HepG2 (cell line): ENCODE data around the gene ERCC6. TPM values are rescaled to one million over a fixed set of nuclear protein-coding genes. Genes with fewer than 3 reads are reported as not detected.

ENCODE experiments used
- ATAC-seq: fragments of 200-7000 bp; cut with Tn5 transposase; 3 replicates; pipeline ENCODE4 v1.9.1; 2020; ENCODE audit warnings: mild to moderate bottlenecking, moderate library complexity
- BruUV-seq: library from RNA; stranded (reverse); fragments of 400-500 nt; replicated peaks from 2 replicates; lab custom pipeline; 2021; lab: Mats Ljungman, UMichigan
- CTCF ChIA-PET: fragments of 300-600 bp; formaldehyde crosslinking; extraction: SDS; loops from one replicate; lab custom pipeline; 2021; ENCODE audit warnings: low total read pairs, inconsistent platforms, low intra/inter-chr PET ratio; lab: Yijun Ruan, JAX
- POLR2A ChIA-PET: fragments of 350-600 bp; sonication (Branson Sonifier 250); formaldehyde crosslinking; loops from one replicate; lab custom pipeline; 2020; ENCODE audit warnings: antibody characterized with exemption, inconsistent platforms; lab: Yijun Ruan, JAX
- DNase-seq: peaks from one replicate; pipeline ENCODE4 v3.0.0-alpha.2; 2015; ENCODE audit warnings: low spot score
- FAIRE-seq: peaks from 3 replicates; lab custom pipeline; 2011; peaks lifted over from hg19 to GRCh38; lab: Jason Lieb, UNC
- H2AFZ ChIP-seq: one replicate; pipeline ENCODE4 v1.6.1; 2011; ENCODE audit warnings: low read length, inconsistent platforms
- H3K27ac ChIP-seq: fragments of 300-600 bp; 3 replicates; pipeline ENCODE4 v1.8.0; 2011; ENCODE audit warnings: mixed run types, mild to moderate bottlenecking, mixed read lengths, low read length, inconsistent platforms; ENCODE audit not compliant: insufficient read depth; ENCODE audit errors: extremely low read length
- H3K27me3 ChIP-seq, 2 experiments: fragments of 200-600 bp in 1 of 2; 2 replicates in 1 of 2; 3 replicates in 1 of 2; pipeline versions ENCODE4 v1.6.0 to v1.8.0; 2011; ENCODE audit warnings: low read length in 2 of 2, mild to moderate bottlenecking in 2 of 2, moderate library complexity in 2 of 2, inconsistent platforms in 1 of 2; ENCODE audit not compliant: insufficient read depth in 2 of 2, control insufficient read depth in 1 of 2
- H3K36me3 ChIP-seq, 2 experiments: fragments of 200-600 bp in 1 of 2; replicated peaks in 1 of 2; 2 replicates in 1 of 2; 3 replicates in 1 of 2; pipeline versions ENCODE4 v1.5.1 to v1.8.0; 2011; ENCODE audit warnings: low read length in 2 of 2, inconsistent platforms in 1 of 2; ENCODE audit not compliant: insufficient read depth in 2 of 2, control insufficient read depth in 1 of 2
- H3K4me1 ChIP-seq: 2 replicates; pipeline ENCODE4 v1.5.1; 2012; ENCODE audit warnings: low read length, inconsistent platforms; ENCODE audit not compliant: insufficient read depth
- H3K4me2 ChIP-seq: 2 replicates; pipeline ENCODE4 v1.6.0; 2011; ENCODE audit warnings: low read depth, low read length, inconsistent platforms
- H3K4me3 ChIP-seq, 3 experiments: fragments of 200-600 bp in 1 of 3; sonication (generic), shearing (Covaris generic) in 1 of 3; replicated peaks in 1 of 3; 2 replicates each; pipeline ENCODE4 v1.5.1; 2011 to 2016; ENCODE audit warnings: low read length in 3 of 3, inconsistent platforms in 2 of 3, low read depth in 2 of 3, mild to moderate bottlenecking in 2 of 3, control low read depth in 1 of 3, mixed read lengths in 1 of 3; ENCODE audit not compliant: insufficient read depth in 1 of 3
- H3K79me2 ChIP-seq: one replicate; pipeline ENCODE4 v1.6.1; 2011; ENCODE audit warnings: low read length, inconsistent platforms; ENCODE audit not compliant: insufficient read depth
- H3K9ac ChIP-seq: 2 replicates; pipeline ENCODE4 v1.6.0; 2011; ENCODE audit warnings: mild to moderate bottlenecking, low read depth, low read length, inconsistent platforms; ENCODE audit not compliant: insufficient read depth
- H3K9me3 ChIP-seq: 2 replicates; pipeline ENCODE4 v1.5.1; 2012; ENCODE audit warnings: mild to moderate bottlenecking, low read length
- H4K20me1 ChIP-seq: 2 replicates; pipeline ENCODE4 v1.6.0; 2011; ENCODE audit warnings: inconsistent platforms, mild to moderate bottlenecking, low read length, moderate library complexity; ENCODE audit not compliant: insufficient read depth
- AKAP8 ChIP-seq: sonication (generic); formaldehyde crosslinking; IDR thresholded peaks from 2 replicates; pipeline ENCODE4 v1.5.1; 2020; ENCODE audit warnings: mild to moderate bottlenecking, missing genetic modification reagents
- CBX5 ChIP-seq: sonication (generic); formaldehyde crosslinking; IDR thresholded peaks from 2 replicates; pipeline ENCODE4 v1.4.0; 2020; ENCODE audit warnings: missing genetic modification reagents, borderline replicate concordance
- ELF4 ChIP-seq: sonication (generic); formaldehyde crosslinking; IDR thresholded peaks from 2 replicates; pipeline ENCODE4 v1.5.0; 2020; ENCODE audit warnings: missing genetic modification reagents, mild to moderate bottlenecking, moderate library complexity, borderline replicate concordance
- FLYWCH1 ChIP-seq: sonication (generic); formaldehyde crosslinking; IDR thresholded peaks from 2 replicates; pipeline ENCODE4 v1.8.1; 2023; ENCODE audit warnings: mild to moderate bottlenecking, missing genetic modification reagents
- KLF6 ChIP-seq: IDR thresholded peaks from 2 replicates; pipeline ENCODE4 v1.8.0; 2016; ENCODE audit warnings: missing biosample characterization, missing genetic modification reagents
- NFKBIZ ChIP-seq: IDR thresholded peaks from 2 replicates; pipeline ENCODE4 v1.6.1; 2018; ENCODE audit warnings: missing genetic modification reagents, missing compliant biosample characterization
- NR2F2 ChIP-seq: IDR thresholded peaks from 2 replicates; pipeline ENCODE4 v1.6.1; 2012; ENCODE audit warnings: low read depth, inconsistent platforms, borderline replicate concordance
- SETDB1 ChIP-seq: sonication (generic); formaldehyde crosslinking; IDR thresholded peaks from 2 replicates; pipeline ENCODE4 v1.5.1; 2020; ENCODE audit warnings: missing genetic modification reagents, mild to moderate bottlenecking, borderline replicate concordance
- SNAPC4 ChIP-seq: sonication (generic); formaldehyde crosslinking; IDR thresholded peaks from 2 replicates; pipeline ENCODE4 v1.4.0; 2020; ENCODE audit warnings: mild to moderate bottlenecking, missing genetic modification reagents
- STAT5B ChIP-seq: sonication (generic); formaldehyde crosslinking; IDR thresholded peaks from 2 replicates; pipeline ENCODE4 v1.4.0; 2020; ENCODE audit warnings: missing genetic modification reagents
- TSC22D2 ChIP-seq: sonication (generic); formaldehyde crosslinking; IDR thresholded peaks from 2 replicates; pipeline ENCODE4 v1.5.1; 2020; ENCODE audit warnings: missing genetic modification reagents, mild to moderate bottlenecking, borderline replicate concordance
- ZSCAN22 ChIP-seq: sonication (generic); formaldehyde crosslinking; IDR thresholded peaks from 2 replicates; pipeline ENCODE4 v1.4.0; 2020; ENCODE audit warnings: mild to moderate bottlenecking, missing genetic modification reagents
- WGBS: methylation state at CpG from one replicate; pipeline ENCODE4 v1.1.6; 2017; ENCODE audit warnings: low lambda C conversion rate; 5-methylcytosine and 5-hydroxymethylcytosine counted together
- in situ Hi-C: cut with HindIII; loops from 2 replicates; pipeline ENCODE4 v1.10.0; 2017; ENCODE audit warnings: low pct_unique_long_range_greater_than_20kb; ENCODE audit not compliant: extremely low pct_ligation_motif_present
- intact Hi-C: fragments of 100-400 bp; cut with micrococcal nuclease; formaldehyde crosslinking; loops from one replicate; pipeline ENCODE4 v1.10.0; 2022; ENCODE audit not compliant: unreplicated experiment
- polyA plus RNA-seq, 8 experiments: library from polyadenylated mRNA; depleted of rRNA in 3 of 8; stranded (reverse) in 7 of 8; unstranded in 1 of 8; fragments of >200 nt; fragmentation: Illumina TruSeq in 4 of 8; extraction: Trizol in 4 of 8; gene quantifications; 2 replicates each; pipeline versions ENCODE4 v1.2.1 to v1.2.3, GENCODE V29; 2011 to 2016; ENCODE audit warnings: low read depth in 4 of 8, missing spikeins in 1 of 8, mixed read lengths in 1 of 8; ENCODE audit not compliant: insufficient read depth in 1 of 8
- total RNA-seq, 5 experiments: library from RNA; depleted of rRNA; stranded (reverse); fragments of >200 nt; fragmentation: Illumina TruSeq; extraction: Trizol; gene quantifications; 2 replicates each; pipeline ENCODE4 v1.2.3, GENCODE V29; 2016; ENCODE audit warnings: low read depth in 1 of 5
- TF ChIP-seq, protein P1 (sequence below): sonication (generic); formaldehyde crosslinking; IDR thresholded peaks from 2 replicates; pipeline ENCODE4 v1.4.0; 2020; ENCODE audit warnings: missing genetic modification reagents, borderline replicate concordance
- TF ChIP-seq, protein P2 (sequence below): sonication (generic); formaldehyde crosslinking; IDR thresholded peaks from 2 replicates; pipeline ENCODE4 v1.8.1; 2023; ENCODE audit warnings: mild to moderate bottlenecking, moderate library complexity, missing genetic modification reagents

The ERCC6 gene
- total and polyA plus RNA-seq, 2 of the 13 experiments (the other 11 are each of a cell fraction or from before 2014, with no cell fraction given): 5.1 to 9.8 TPM

- no peak for TF ChIP-seq SNAPC4 (CRISPR knock-in tag)
- TF ChIP-seq STAT5B (CRISPR knock-in tag): no peak
- TF ChIP-seq FLYWCH1 (CRISPR knock-in tag): no peak
- TF ChIP-seq NFKBIZ (CRISPR knock-in tag): no peak
- TF ChIP-seq KLF6 (CRISPR knock-in tag): no peak
- no peak for TF ChIP-seq ELF4 (CRISPR knock-in tag)
These were observed 33.3 kb downstream of the ERCC6 start (continued) for GRCh38 chr10:49505589-49505988.

DNA sequence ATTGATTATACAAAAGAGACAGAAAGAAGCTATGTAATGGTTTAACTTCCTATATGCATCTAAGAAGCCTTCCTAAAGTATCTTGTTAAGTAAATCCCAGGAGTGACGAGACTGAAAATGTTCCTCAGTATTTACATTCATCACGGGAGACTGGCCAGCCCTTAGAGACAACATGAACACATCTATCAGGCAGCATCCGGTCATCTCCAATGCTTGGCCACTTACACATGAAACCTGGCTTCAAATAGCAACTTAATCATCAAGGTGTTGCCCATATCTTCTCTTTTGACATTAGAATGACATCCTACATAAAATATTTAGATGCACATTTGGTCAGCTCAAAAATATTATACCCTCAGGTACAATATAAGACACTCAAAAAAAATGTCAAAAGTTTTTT lies 33.8 kb downstream of the ERCC6 start:
- DNase-seq: no peak
- in situ Hi-C loops (no loop called here), intact Hi-C loops (no loop called here)
- H2AFZ ChIP-seq: no peak overlapping the region
- TF ChIP-seq, protein P1, sequence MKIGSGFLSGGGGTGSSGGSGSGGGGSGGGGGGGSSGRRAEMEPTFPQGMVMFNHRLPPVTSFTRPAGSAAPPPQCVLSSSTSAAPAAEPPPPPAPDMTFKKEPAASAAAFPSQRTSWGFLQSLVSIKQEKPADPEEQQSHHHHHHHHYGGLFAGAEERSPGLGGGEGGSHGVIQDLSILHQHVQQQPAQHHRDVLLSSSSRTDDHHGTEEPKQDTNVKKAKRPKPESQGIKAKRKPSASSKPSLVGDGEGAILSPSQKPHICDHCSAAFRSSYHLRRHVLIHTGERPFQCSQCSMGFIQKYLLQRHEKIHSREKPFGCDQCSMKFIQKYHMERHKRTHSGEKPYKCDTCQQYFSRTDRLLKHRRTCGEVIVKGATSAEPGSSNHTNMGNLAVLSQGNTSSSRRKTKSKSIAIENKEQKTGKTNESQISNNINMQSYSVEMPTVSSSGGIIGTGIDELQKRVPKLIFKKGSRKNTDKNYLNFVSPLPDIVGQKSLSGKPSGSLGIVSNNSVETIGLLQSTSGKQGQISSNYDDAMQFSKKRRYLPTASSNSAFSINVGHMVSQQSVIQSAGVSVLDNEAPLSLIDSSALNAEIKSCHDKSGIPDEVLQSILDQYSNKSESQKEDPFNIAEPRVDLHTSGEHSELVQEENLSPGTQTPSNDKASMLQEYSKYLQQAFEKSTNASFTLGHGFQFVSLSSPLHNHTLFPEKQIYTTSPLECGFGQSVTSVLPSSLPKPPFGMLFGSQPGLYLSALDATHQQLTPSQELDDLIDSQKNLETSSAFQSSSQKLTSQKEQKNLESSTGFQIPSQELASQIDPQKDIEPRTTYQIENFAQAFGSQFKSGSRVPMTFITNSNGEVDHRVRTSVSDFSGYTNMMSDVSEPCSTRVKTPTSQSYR (CRISPR knock-in tag): no peak
- TF ChIP-seq ZSCAN22 (CRISPR knock-in tag): no peak
- no peak for TF ChIP-seq AKAP8
- no peak for TF ChIP-seq NR2F2
- no peak for TF ChIP-seq CBX5 (CRISPR knock-in tag)
- no peak for TF ChIP-seq SETDB1 (CRISPR knock-in tag)
- no peak for TF ChIP-seq TSC22D2
- TF ChIP-seq, protein P2, sequence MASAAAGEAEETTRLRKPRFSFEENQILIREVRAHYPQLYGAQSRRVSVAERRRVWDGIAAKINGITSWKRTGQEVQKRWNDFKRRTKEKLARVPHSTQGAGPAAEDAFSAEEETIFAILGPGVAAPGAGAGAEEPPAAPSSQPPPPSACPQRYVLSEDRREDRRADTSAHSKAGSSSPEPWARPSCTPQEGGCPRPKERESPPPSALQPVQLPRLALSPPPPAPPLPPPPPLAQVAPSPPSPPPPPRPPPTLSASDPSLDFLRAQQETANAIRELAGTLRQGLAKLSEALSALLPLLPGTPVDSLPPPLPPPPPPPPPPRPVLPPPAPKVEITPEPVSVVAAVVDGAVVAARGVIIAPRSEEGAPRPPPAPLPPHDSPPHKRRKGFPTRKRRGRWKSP (CRISPR knock-in tag): no peak
- no peaks in the 10 kb centered on the region for H3K9me3 ChIP-seq
- no peak for ATAC-seq
- BruUV-seq: no TSS peak
- no peak for FAIRE-seq
- peaks cover 0 to 5% of the 10 kb centered on the region in 2 experiments; a peak in 2 of 5 replicates for H3K36me3 ChIP-seq
- no peak overlapping the region for H3K4me3 ChIP-seq
- no peaks in the 10 kb centered on the region for H3K4me1 ChIP-seq
- H3K27ac ChIP-seq: no peak overlapping the region
- CTCF ChIA-PET: no interaction called here
- H4K20me1 ChIP-seq: no peaks in the 10 kb centered on the region
- H3K4me2 ChIP-seq: no peak overlapping the region
- no peak overlapping the region for H3K9ac ChIP-seq
- H3K27me3 ChIP-seq: no peaks in the 10 kb centered on the region; a peak in 1 of 5 replicates
- no peaks in the 10 kb centered on the region for H3K79me2 ChIP-seq
- POLR2A ChIA-PET: no interaction called here
- 100% methylated on average over 3 of the region's 3 CpGs for WGBS
